Lower leg skin (tissue), 4 donors: ENCODE measurements around the gene KRCC1. TPM values are rescaled to one million over a fixed set of nuclear protein-coding genes. Genes with fewer than 3 reads are reported as not detected.

Source experiments
- DNase-seq, 2 donors: peaks; one replicate each; pipeline ENCODE4 v3.0.0-alpha.2; 2019; ENCODE audit warnings: low spot score in 2 of 2
- H3K4me3 ChIP-seq: fragments of 200-600 bp; sonication (generic); 2 replicates; pipeline ENCODE4 v1.5.1; 2017; ENCODE audit warnings: mild to moderate bottlenecking, low read depth; ENCODE audit not compliant: poor library complexity, severe bottlenecking
- CTCF ChIP-seq, 3 donors: fragments of 450-650 bp; IDR thresholded peaks; one replicate each; pipeline ENCODE4 v1.5.1; 2016; ENCODE audit warnings: antibody characterized with exemption in 3 of 3, mild to moderate bottlenecking in 3 of 3, moderate library complexity in 2 of 3
- POLR2A ChIP-seq, 2 donors: fragments of 450-650 bp; IDR thresholded peaks; one replicate each; pipeline ENCODE4 v1.6.1; 2016 to 2017; ENCODE audit warnings: antibody characterized with exemption in 2 of 2, mild to moderate bottlenecking in 1 of 2, moderate library complexity in 1 of 2
- WGBS, 2 donors: methylation state at CpG; one replicate each; pipeline ENCODE4 v1.1.5; 2018; 5-methylcytosine and 5-hydroxymethylcytosine counted together
- intact Hi-C: fragments of 100-400 bp; cut with DNase I; formaldehyde crosslinking; loops from one replicate; pipeline ENCODE4 v1.15.0; 2023; ENCODE audit warnings: low total_unique reads
- total RNA-seq, 4 donors: library from RNA; depleted of rRNA; stranded (reverse); fragments of >200 nt; gene quantifications; one replicate each; pipeline ENCODE4 v1.1.0, GENCODE V29; 2016

KRCC1 gene
- total RNA-seq, 4 donors from 2014 or later, result 11.5 to 27.9 (median 16.3) TPM

DNA sequence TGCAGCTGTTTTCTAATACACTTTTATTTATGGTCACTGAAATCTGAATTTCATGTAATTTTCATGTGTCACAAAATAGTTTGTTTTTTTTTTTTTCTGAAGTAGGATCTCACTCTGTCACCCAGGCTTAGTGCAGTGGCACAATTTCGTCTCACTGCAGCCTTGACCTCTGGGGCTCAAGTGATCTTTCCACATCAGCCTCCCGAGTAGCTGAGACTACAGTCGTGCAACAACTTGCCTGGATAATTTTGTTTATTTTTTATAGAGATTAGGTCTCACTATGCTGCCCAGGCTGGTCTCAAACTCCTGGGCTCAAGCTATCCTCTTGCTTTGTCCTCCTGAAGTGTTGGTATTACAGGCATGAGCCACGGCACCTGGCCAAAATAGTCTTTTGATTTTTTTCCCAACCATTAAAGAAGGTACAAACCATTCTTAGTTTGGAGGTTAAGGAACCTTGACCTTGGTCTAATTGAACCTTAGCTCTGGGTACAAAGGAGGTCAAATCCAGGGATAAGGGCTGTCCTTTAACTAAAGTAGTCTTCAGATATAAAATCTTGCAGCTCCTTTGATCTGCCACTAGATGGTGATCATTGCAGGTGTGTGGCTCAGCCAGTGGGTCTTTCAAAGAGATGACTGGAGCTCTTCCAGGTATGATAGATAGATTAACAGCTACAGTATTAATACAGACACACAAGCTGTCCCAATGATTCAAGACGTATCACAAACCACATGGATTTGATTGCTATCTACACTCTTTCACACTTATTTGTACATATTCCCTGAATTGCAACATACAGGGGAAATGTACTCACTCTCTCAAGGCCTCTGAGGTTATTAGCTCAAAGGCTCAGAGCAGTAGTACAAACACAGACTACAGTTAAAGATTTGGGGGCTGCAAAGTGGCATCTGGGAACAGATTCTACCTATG is 4.7 kb upstream of the KRCC1 start:
- no peak overlapping the region for H3K4me3 ChIP-seq
- TF ChIP-seq CTCF (IDR thresholded peaks at IDR 0.05) (peak in 1 of 3 donors; percentile 25), POLR2A (IDR thresholded peaks at IDR 0.05) (no peak)
- 53 to 58% methylated on average over 5 of the region's 5 CpGs for WGBS, 2 donors
- DNase-seq, result no peak
- intact Hi-C loops, result loop anchor here (10.0 kb wide), 1 partner anchor 115 kb away; the partner anchor contains the start of gene THNSL2

DNA sequence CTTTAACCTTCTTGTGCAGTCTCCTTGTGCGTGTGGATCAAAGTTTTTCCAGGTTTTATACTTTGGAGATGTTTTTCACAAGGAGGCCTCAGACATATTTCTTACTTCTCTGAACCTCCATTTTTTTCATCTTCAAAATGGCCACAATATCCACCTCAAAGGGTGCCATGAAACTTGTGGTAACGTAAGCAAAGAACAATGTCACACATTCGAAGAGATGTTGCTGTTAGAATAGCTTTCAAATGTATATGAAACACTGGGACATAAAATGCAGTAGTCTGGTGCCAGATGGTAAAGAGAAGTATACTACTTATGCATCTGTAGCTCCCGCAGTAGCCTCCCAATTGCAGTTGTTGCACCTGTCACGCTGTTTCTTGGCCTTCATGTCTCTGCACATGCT is 2.6 kb upstream of the KRCC1 start:
- no peak for TF ChIP-seq CTCF (IDR thresholded peaks at IDR 0.05)
- no peak for TF ChIP-seq POLR2A (IDR thresholded peaks at IDR 0.05)
- 88 to 89% methylated on average over 5 of the region's 5 CpGs for WGBS, 2 donors
- no peak for DNase-seq
- intact Hi-C loops, result loop anchor here (10.0 kb wide), 1 partner anchor 117 kb away; the partner anchor contains the start of gene THNSL2
- no peak overlapping the region for H3K4me3 ChIP-seq

GRCh38 chr2:88057437-88057844 is 1.9 kb upstream of the KRCC1 start:
- intact Hi-C loops, result loop anchor here (10.0 kb wide), 1 partner anchor 117 kb away; the partner anchor contains the start of gene THNSL2
- no peak for DNase-seq
- TF ChIP-seq POLR2A (IDR thresholded peaks at IDR 0.05) (no peak), CTCF (IDR thresholded peaks at IDR 0.05) (no peak)
- H3K4me3 ChIP-seq, result no peak overlapping the region
- WGBS, 2 donors, result 62 to 72% methylated on average over 4 of the region's 4 CpGs

DNA sequence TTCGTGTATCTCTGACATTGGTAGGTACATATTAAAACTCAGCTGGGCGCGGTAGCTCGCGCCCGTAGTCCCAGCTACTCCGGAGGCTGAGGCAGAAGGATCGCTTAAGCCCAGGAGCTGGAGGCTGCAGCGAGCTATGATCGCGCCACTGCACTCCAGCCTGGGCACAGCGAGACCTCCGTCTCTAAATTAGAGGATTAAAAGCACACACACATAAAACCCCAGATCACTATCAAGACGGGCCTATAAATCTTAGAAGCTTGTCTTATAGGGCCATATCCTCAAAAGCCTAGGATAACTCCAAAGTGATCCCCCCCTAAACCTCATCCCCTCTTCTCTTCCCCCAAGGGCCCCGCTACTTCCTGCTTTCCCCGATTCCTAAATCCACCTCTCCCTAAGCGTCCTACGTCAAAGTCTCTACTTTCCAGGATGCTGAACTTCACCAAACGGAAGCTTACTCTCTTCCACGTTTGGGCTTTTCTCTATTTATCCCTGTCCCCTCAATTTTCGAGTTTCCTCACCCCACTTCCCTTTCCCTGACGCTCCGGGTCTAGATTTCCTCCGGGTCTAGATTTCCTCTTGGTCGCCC is 707 bp downstream of the KRCC1 start:
- DNase-seq, result no peak
- H3K4me3 ChIP-seq, result peak overlapping the region; percentile 96
- 24 to 25% methylated on average over 25 of the region's 25 CpGs for WGBS, 2 donors
- no peak for TF ChIP-seq POLR2A (IDR thresholded peaks at IDR 0.05)
- no peak for TF ChIP-seq CTCF (IDR thresholded peaks at IDR 0.05)
- intact Hi-C loops, result loop anchor here (10.0 kb wide), 1 partner anchor 120 kb away; the partner anchor contains the start of gene THNSL2

DNA sequence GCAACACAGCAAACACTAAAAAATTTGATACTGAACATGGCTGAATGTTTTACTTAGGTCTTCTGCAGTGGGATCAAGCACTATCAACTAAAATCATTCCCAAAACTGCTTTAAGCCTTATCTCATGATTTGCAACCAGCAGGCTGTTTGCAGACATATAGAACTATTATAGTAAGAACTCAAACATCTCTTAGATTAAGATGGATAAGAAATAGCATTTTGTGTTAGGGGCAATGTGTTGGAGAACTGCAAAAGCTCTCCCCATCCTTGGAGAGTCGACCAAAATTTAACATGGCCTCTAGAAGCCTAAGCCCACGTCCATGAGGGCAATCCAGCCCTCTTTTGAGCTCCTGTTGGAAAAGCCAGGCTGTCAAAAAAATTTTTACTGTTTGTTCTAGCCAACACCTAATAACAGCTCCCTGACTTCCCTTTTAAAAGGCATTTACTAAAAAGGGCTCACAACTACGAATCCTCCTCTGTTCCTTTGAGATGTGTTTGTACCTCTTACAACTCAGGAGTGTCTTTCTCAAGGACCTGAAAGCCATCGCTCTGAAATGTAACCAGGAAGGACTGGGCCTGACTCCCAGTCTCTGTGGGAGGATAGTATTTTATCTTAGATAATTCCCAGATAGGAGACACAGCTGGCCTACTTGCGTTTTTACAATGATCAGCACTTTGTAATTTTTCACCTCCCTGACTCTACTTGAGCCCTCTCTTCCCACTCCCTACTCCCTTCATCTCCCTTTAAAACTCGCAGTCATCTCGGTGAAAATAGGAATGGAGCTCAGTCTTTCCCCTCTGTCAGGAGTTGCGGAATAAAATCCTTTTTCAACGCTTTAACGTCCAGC is 1.4 kb downstream of the KRCC1 start:
- WGBS, 2 donors, result 37 to 44% methylated on average over 10 of the region's 10 CpGs
- no peak for DNase-seq
- TF ChIP-seq CTCF (IDR thresholded peaks at IDR 0.05), result no peak
- no peak for TF ChIP-seq POLR2A (IDR thresholded peaks at IDR 0.05)
- peak overlapping the region; percentile 96 for H3K4me3 ChIP-seq
- intact Hi-C loops, result loop anchor here (10.0 kb wide), 1 partner anchor 121 kb away; the partner anchor contains the start of gene THNSL2
